WTC11 (cell line): ENCODE results near the gene EPN1. TPM values are rescaled to one million over a fixed set of nuclear protein-coding genes. Genes with fewer than 3 reads are reported as not detected.

ENCODE experiments used
- ATAC-seq: fragments of 200-7000 bp; cut with Tn5 transposase; 2 replicates; pipeline ENCODE4 v1.10.0; 2021; ENCODE audit warnings: mild to moderate bottlenecking, moderate library complexity
- CTCF ChIA-PET: fragments of 300-600 bp; sonication (Branson Sonifier 250); formaldehyde crosslinking; loops from one replicate; lab custom pipeline; 2021; ENCODE audit warnings: antibody characterized with exemption; lab: Charles Lee
- POLR2A ChIA-PET: fragments of 350-600 bp; sonication (Branson Sonifier 250); formaldehyde crosslinking; loops from one replicate; lab custom pipeline; 2021; ENCODE audit warnings: antibody characterized with exemption; lab: Charles Lee
- DNase-seq: peaks from one replicate; pipeline ENCODE4 v3.0.0; 2021; ENCODE audit warnings: low spot score
- H3K27ac Mint-ChIP-seq: 2 replicates; pipeline ENCODE4 v1.8.0; 2021; ENCODE audit warnings: mixed read lengths
- H3K27me3 Mint-ChIP-seq: 2 replicates; pipeline ENCODE4 v1.8.0; 2021; ENCODE audit warnings: low read depth, mild to moderate bottlenecking, moderate library complexity, mixed read lengths
- H3K36me3 Mint-ChIP-seq: 2 replicates; pipeline ENCODE4 v1.8.0; 2021; ENCODE audit warnings: mixed read lengths
- H3K4me1 Mint-ChIP-seq: 2 replicates; pipeline ENCODE4 v1.8.0; 2022; ENCODE audit warnings: mixed read lengths
- H3K4me3 Mint-ChIP-seq: 2 replicates; pipeline ENCODE4 v1.8.0; 2021; ENCODE audit warnings: mild to moderate bottlenecking, moderate library complexity, mixed read lengths
- H3K9me3 Mint-ChIP-seq: 2 replicates; pipeline ENCODE4 v1.8.0; 2021; ENCODE audit warnings: mixed read lengths
- CTCF ChIP-seq: fragments of 200-600 bp; IDR thresholded peaks from 2 replicates; pipeline ENCODE4 v1.8.0; 2022; ENCODE audit warnings: antibody characterized with exemption
- FOXK1 ChIP-seq: sonication (generic); formaldehyde crosslinking; IDR thresholded peaks from 2 replicates; pipeline ENCODE4 v1.8.0; 2022; ENCODE audit warnings: mild to moderate bottlenecking, moderate library complexity, missing genetic modification reagents
- GRHL2 ChIP-seq: fragments of 250-450 bp; sonication (Bioruptor Pico); IDR thresholded peaks from 2 replicates; pipeline ENCODE4 v1.8.0; 2022; ENCODE audit warnings: mild to moderate bottlenecking, moderate library complexity; ENCODE audit not compliant: insufficient replicate concordance, severe bottlenecking
- MAX ChIP-seq: sonication (generic); formaldehyde crosslinking; IDR thresholded peaks from 2 replicates; pipeline ENCODE4 v1.8.0; 2022; ENCODE audit warnings: mild to moderate bottlenecking, missing genetic modification reagents
- PRDM15 ChIP-seq: sonication (generic); formaldehyde crosslinking; IDR thresholded peaks from 2 replicates; pipeline ENCODE4 v1.8.0; 2022; ENCODE audit warnings: missing genetic modification reagents
- PRRX2 ChIP-seq: fragments of 250-450 bp; sonication (Bioruptor Pico); IDR thresholded peaks from 2 replicates; pipeline ENCODE4 v1.8.0; 2021; ENCODE audit warnings: mild to moderate bottlenecking
- STAT6 ChIP-seq: sonication (generic); formaldehyde crosslinking; conservative IDR thresholded peaks from 2 replicates; pipeline ENCODE4 v1.8.1; 2023; ENCODE audit warnings: mild to moderate bottlenecking, low read depth, missing genetic modification reagents, moderate library complexity
- TEAD4 ChIP-seq: sonication (generic); formaldehyde crosslinking; IDR thresholded peaks from 2 replicates; pipeline ENCODE4 v1.8.0; 2022; ENCODE audit warnings: mild to moderate bottlenecking, missing genetic modification reagents
- ZBTB21 ChIP-seq: sonication (generic); formaldehyde crosslinking; IDR thresholded peaks from 2 replicates; pipeline ENCODE4 v1.8.1; 2023; ENCODE audit warnings: mild to moderate bottlenecking, missing genetic modification reagents, borderline replicate concordance
- ZNF138 ChIP-seq: sonication (generic); formaldehyde crosslinking; conservative IDR thresholded peaks from 2 replicates; pipeline ENCODE4 v1.8.1; 2022; ENCODE audit warnings: mild to moderate bottlenecking, moderate library complexity, missing genetic modification reagents
- ZNF423 ChIP-seq: fragments of 250-450 bp; sonication (Bioruptor Pico); IDR thresholded peaks from 2 replicates; pipeline ENCODE4 v2.1.2; 2022; ENCODE audit warnings: mild to moderate bottlenecking, moderate library complexity
- ZNF512 ChIP-seq: sonication (generic); formaldehyde crosslinking; IDR thresholded peaks from 2 replicates; pipeline ENCODE4 v1.8.1; 2022; ENCODE audit warnings: missing genetic modification reagents, borderline replicate concordance
- ZNF532 ChIP-seq: fragments of 250-450 bp; sonication (Bioruptor Pico); IDR thresholded peaks from 2 replicates; pipeline ENCODE4 v1.9.0; 2021; ENCODE audit warnings: mild to moderate bottlenecking, borderline replicate concordance
- total RNA-seq: library from RNA; stranded (reverse); gene quantifications from 3 replicates; pipeline ENCODE4 v1.2.3, GENCODE V29; 2021

The EPN1 gene
- total RNA-seq, 1 experiment from 2014 or later: 234 TPM

- no peak for TF ChIP-seq ZNF532 (CRISPR knock-in tag)
- no peak for TF ChIP-seq ZNF138
Observed at GRCh38 chr19:55654323-55654867, 20.6 kb upstream of the EPN1 start (continued).

- POLR2A ChIA-PET: interaction anchor here (0.6 to 1.6 kb wide), 7 partner anchors 13 to 723 kb away, joined by 3 to 9 read pairs (median 3); partner anchors contain the start of gene FIZ1
- no peaks in the 10 kb centered on the region for H3K9me3 Mint-ChIP-seq
- peak within 1 kb of the TSS; percentile 98 for H3K27ac Mint-ChIP-seq
- DNase-seq (peak; percentile 96), ATAC-seq (peak; percentile 39)
- peak within 1 kb of the TSS; percentile 93 for H3K4me3 Mint-ChIP-seq
- H3K27me3 Mint-ChIP-seq: peaks cover 3% of the 10 kb centered on the region; the same call in 1 of the 2 replicates
- peaks cover 15% of the 10 kb centered on the region for H3K36me3 Mint-ChIP-seq
- CTCF ChIA-PET: interaction anchor here (0.5 to 1.6 kb wide), 46 partner anchors 10 to 1192 kb away, joined by 3 to 57 read pairs (median 4); partner anchors contain the start of genes CDC42EP5, DNAAF3, FIZ1 and NAT14
- peaks cover 40% of the 10 kb centered on the region for H3K4me1 Mint-ChIP-seq
- TF ChIP-seq STAT6 (CRISPR knock-in tag) (no peak), FOXK1 (no peak; the same call in 1 of the 2 replicates), CTCF (no peak), GRHL2 (CRISPR knock-in tag) (no peak), ZNF512 (CRISPR knock-in tag) (no peak), PRDM15 (CRISPR knock-in tag) (no peak), ZBTB21 (CRISPR knock-in tag) (peak; percentile 28; the same call in 1 of the 2 replicates), PRRX2 (CRISPR knock-in tag) (0 out of 2 replicates have a peak, but pooled peaks have one; percentile 53), TEAD4 (CRISPR knock-in tag) (no peak), ZNF532 (CRISPR knock-in tag) (no peak), ZNF423 (no peak), MAX (CRISPR knock-in tag) (peak; percentile 45)
Observed at GRCh38 chr19:55654868-55655647, 20.0 kb upstream of the EPN1 start, which contains the start of gene U2AF2. Gene U2AF2 (plus strand): TSS chr19:55655035. CDS start chr19:55655105, 70 bp downstream.
